OCI-LY1 (cell line): ENCODE data around the gene FOXL3.

ENCODE experiments used
- H2AFZ ChIP-seq: fragments of 200-600 bp; sonication (generic), shearing (Covaris generic); 2 replicates; pipeline ENCODE4 v1.6.0; 2014; ENCODE audit warnings: antibody characterized with exemption, mild to moderate bottlenecking, low read length
- H3F3A ChIP-seq: fragments of 200-600 bp; sonication (generic), shearing (Covaris generic); 2 replicates; pipeline ENCODE4 v1.6.0; 2014; ENCODE audit warnings: mild to moderate bottlenecking, antibody characterized with exemption, low read length, moderate library complexity; ENCODE audit not compliant: insufficient read depth
- H3K27ac ChIP-seq: fragments of 200-600 bp; sonication (generic); 2 replicates; pipeline ENCODE4 v1.5.1; 2014; ENCODE audit warnings: low read length, mixed run types, mild to moderate bottlenecking, low read depth; ENCODE audit not compliant: poor library complexity, severe bottlenecking
- H3K27me3 ChIP-seq: fragments of 200-600 bp; sonication (generic); 2 replicates; pipeline ENCODE4 v1.6.0; 2014; ENCODE audit warnings: antibody characterized with exemption, mild to moderate bottlenecking, low read length, moderate library complexity; ENCODE audit not compliant: insufficient read depth
- H3K36me3 ChIP-seq: fragments of 200-600 bp; sonication (generic); 2 replicates; pipeline ENCODE4 v1.6.1; 2014; ENCODE audit warnings: mild to moderate bottlenecking, antibody characterized with exemption, low read length, moderate library complexity, mixed read lengths; ENCODE audit not compliant: insufficient read depth
- H3K4me1 ChIP-seq: fragments of 200-600 bp; sonication (generic); 2 replicates; pipeline ENCODE4 v1.5.1; 2014; ENCODE audit warnings: mild to moderate bottlenecking, low read length, moderate library complexity; ENCODE audit not compliant: insufficient read depth, severe bottlenecking
- H3K4me2 ChIP-seq: fragments of 200-600 bp; sonication (generic), shearing (Covaris generic); 2 replicates; pipeline ENCODE4 v1.6.1; 2014; ENCODE audit warnings: low read length
- H3K4me3 ChIP-seq: fragments of 200-600 bp; sonication (generic); 2 replicates; pipeline ENCODE4 v1.5.1; 2014; ENCODE audit warnings: low read length, low read depth, mild to moderate bottlenecking, mixed read lengths; ENCODE audit not compliant: poor library complexity, severe bottlenecking
- H3K79me2 ChIP-seq: fragments of 200-600 bp; shearing (Covaris generic); 2 replicates; pipeline ENCODE4 v1.6.1; 2016; ENCODE audit warnings: mixed run types, low read length, mixed read lengths; ENCODE audit not compliant: insufficient read depth
- H3K9ac ChIP-seq: fragments of 200-600 bp; sonication (generic), shearing (Covaris generic); 2 replicates; pipeline ENCODE4 v1.6.1; 2014; ENCODE audit warnings: mild to moderate bottlenecking, low read length, mixed read lengths
- H3K9me2 ChIP-seq: fragments of 200-600 bp; sonication (generic), shearing (Covaris generic); 2 replicates; pipeline ENCODE4 v1.6.1; 2014; ENCODE audit warnings: low read depth, mild to moderate bottlenecking, low read length, mixed read lengths
- H3K9me3 ChIP-seq: fragments of 200-600 bp; shearing (Covaris generic); 2 replicates; pipeline ENCODE4 v1.6.1; 2014; ENCODE audit warnings: low read length, mixed read lengths
- H4K20me1 ChIP-seq: fragments of 200-600 bp; sonication (generic), shearing (Covaris generic); 2 replicates; pipeline ENCODE4 v1.6.0; 2016; ENCODE audit warnings: mild to moderate bottlenecking, low read length; ENCODE audit not compliant: insufficient read depth
- EZH2 ChIP-seq: fragments of 200-600 bp; sonication (generic), shearing (Covaris generic); IDR thresholded peaks from 2 replicates; pipeline ENCODE4 v1.8.0; 2017; ENCODE audit warnings: borderline replicate concordance, mixed run types, mild to moderate bottlenecking, antibody characterized with exemption, low read length, moderate library complexity, mixed read lengths
- TF ChIP-seq, protein P1 (sequence below): fragments of 200-600 bp; sonication (generic), shearing (Covaris generic); IDR thresholded peaks from 2 replicates; pipeline ENCODE4 v1.5.1; 2017; ENCODE audit warnings: mild to moderate bottlenecking, antibody characterized with exemption, low read length, moderate library complexity, mixed read lengths

FOXL3 gene

GRCh38 chr7:280461-280860, 9.5 kb upstream of the FOXL3 start:
- H3K27me3 ChIP-seq: peaks cover 5% of the 10 kb centered on the region; the same call in 1 of the 2 replicates
- no peaks in the 10 kb centered on the region for H4K20me1 ChIP-seq
- no peaks in the 10 kb centered on the region for H3K36me3 ChIP-seq
- no peaks in the 10 kb centered on the region for H3K4me1 ChIP-seq
- no peaks in the 10 kb centered on the region for H3F3A ChIP-seq
- H3K9me2 ChIP-seq: no peaks in the 10 kb centered on the region
- H3K4me3 ChIP-seq: no peak overlapping the region
- TF ChIP-seq EZH2: no peak
- TF ChIP-seq, protein P1, sequence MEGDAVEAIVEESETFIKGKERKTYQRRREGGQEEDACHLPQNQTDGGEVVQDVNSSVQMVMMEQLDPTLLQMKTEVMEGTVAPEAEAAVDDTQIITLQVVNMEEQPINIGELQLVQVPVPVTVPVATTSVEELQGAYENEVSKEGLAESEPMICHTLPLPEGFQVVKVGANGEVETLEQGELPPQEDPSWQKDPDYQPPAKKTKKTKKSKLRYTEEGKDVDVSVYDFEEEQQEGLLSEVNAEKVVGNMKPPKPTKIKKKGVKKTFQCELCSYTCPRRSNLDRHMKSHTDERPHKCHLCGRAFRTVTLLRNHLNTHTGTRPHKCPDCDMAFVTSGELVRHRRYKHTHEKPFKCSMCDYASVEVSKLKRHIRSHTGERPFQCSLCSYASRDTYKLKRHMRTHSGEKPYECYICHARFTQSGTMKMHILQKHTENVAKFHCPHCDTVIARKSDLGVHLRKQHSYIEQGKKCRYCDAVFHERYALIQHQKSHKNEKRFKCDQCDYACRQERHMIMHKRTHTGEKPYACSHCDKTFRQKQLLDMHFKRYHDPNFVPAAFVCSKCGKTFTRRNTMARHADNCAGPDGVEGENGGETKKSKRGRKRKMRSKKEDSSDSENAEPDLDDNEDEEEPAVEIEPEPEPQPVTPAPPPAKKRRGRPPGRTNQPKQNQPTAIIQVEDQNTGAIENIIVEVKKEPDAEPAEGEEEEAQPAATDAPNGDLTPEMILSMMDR: no peak
- H3K9me3 ChIP-seq: no peaks in the 10 kb centered on the region
- no peak overlapping the region for H3K9ac ChIP-seq
- no peak overlapping the region for H2AFZ ChIP-seq
- H3K4me2 ChIP-seq: no peak overlapping the region
- no peak overlapping the region for H3K27ac ChIP-seq
- H3K79me2 ChIP-seq: no peaks in the 10 kb centered on the region

GRCh38 chr7:281637-282036, 8.3 kb upstream of the FOXL3 start:
- no peaks in the 10 kb centered on the region for H3K36me3 ChIP-seq

DNA sequence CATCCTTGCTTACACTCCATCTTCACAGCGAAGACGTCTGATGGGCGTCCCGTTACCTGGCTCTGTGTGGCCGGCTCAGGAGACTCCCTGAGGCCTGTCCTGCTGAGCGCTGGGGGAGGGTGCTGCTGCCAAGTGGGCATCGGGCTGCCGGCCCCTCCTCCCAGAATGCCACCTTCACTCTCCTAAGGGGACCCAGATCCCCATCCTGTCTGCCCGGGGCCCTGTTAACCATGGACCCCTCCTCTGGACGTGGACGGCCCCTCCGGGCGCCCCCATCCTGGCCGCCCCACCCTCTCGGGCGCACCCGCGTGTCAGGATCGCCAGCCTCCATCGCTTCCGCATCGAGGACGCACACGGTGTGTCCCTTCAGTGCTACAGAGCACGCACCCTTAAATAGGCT, 7.3 kb upstream of the FOXL3 start:
- no peak overlapping the region for H3K4me3 ChIP-seq
- H3K36me3 ChIP-seq: no peaks in the 10 kb centered on the region
- no peaks in the 10 kb centered on the region for H3K9me3 ChIP-seq
- peaks cover 5% of the 10 kb centered on the region; the same call in 1 of the 2 replicates for H3K27me3 ChIP-seq
- no peak overlapping the region for H3K27ac ChIP-seq
- no peak overlapping the region for H2AFZ ChIP-seq
- no peaks in the 10 kb centered on the region for H4K20me1 ChIP-seq
- no peaks in the 10 kb centered on the region for H3F3A ChIP-seq
- no peak overlapping the region for H3K4me2 ChIP-seq
- no peak overlapping the region for H3K9ac ChIP-seq
- no peaks in the 10 kb centered on the region for H3K79me2 ChIP-seq
- no peaks in the 10 kb centered on the region for H3K9me2 ChIP-seq
- TF ChIP-seq, protein P1: no peak
- no peak for TF ChIP-seq EZH2
- H3K4me1 ChIP-seq: no peaks in the 10 kb centered on the region

More at GRCh38 chr7:281637-282036, 8.3 kb upstream of the FOXL3 start:
- Histone ChIP-seq H3K4me2 (no peak overlapping the region), H3K9me2 (no peaks in the 10 kb centered on the region), H4K20me1 (no peaks in the 10 kb centered on the region), H3K4me1 (no peaks in the 10 kb centered on the region), H3K79me2 (no peaks in the 10 kb centered on the region), H3K27ac (no peak overlapping the region), H3K9me3 (no peaks in the 10 kb centered on the region), H2AFZ (no peak overlapping the region), H3K9ac (no peak overlapping the region), H3F3A (no peaks in the 10 kb centered on the region), H3K4me3 (no peak overlapping the region), H3K27me3 (peaks cover 5% of the 10 kb centered on the region; the same call in 1 of the 2 replicates)
- TF ChIP-seq, protein P1: no peak
- no peak for TF ChIP-seq EZH2
